ENCODE measurements around the gene ZNF782.

The ZNF782 gene

DNA sequence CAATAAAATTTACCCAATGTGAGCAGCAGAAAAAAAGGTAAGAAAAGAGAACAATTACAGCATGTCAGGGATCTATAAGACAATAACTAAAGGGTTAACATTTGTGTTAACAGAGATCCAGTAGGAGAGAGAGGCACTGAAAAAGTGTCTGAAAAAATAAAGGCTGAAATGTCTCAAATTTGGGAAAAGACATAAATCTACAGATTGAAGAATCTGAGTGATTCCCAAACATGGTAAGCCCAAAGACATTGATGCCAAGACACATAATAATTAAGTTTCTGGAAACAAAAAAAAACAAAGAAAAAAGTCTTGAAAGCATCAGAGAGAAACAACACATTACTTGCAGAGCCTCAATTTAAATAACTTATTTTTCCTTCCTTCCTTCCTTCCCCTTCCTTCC is 31.1 kb upstream of the ZNF782 start:
- Histone ChIP-seq H3K36me3 (ENCODE audit: insufficient read depth, low read length) (peaks cover 7% of the 10 kb centered on the region), H3K9ac (ENCODE audit: low read depth, low read length) (no peak overlapping the region), H3K4me1 (ENCODE audit: insufficient read depth, low read length) (no peaks in the 10 kb centered on the region), H2AFZ (ENCODE audit: low read depth, low read length) (no peak overlapping the region), H4K20me1 (ENCODE audit: insufficient read depth, low read length) (no peaks in the 10 kb centered on the region), H3K79me2 (ENCODE audit: insufficient read depth, low read length) (no peaks in the 10 kb centered on the region), H3K9me3 (ENCODE audit: insufficient read depth, low read length, severe bottlenecking) (no peaks in the 10 kb centered on the region), H3K4me2 (ENCODE audit: insufficient read depth, low read length) (no peak overlapping the region), H3K27me3 (ENCODE audit: insufficient read depth, low read length, poor library complexity) (no peaks in the 10 kb centered on the region), H3K4me3 (ENCODE audit: low read depth in 1 of 2, low read length in 2 of 2) (no peak overlapping the region), H3K27ac (ENCODE audit: low read length) (no peak overlapping the region)
- TF ChIP-seq, protein P1, sequence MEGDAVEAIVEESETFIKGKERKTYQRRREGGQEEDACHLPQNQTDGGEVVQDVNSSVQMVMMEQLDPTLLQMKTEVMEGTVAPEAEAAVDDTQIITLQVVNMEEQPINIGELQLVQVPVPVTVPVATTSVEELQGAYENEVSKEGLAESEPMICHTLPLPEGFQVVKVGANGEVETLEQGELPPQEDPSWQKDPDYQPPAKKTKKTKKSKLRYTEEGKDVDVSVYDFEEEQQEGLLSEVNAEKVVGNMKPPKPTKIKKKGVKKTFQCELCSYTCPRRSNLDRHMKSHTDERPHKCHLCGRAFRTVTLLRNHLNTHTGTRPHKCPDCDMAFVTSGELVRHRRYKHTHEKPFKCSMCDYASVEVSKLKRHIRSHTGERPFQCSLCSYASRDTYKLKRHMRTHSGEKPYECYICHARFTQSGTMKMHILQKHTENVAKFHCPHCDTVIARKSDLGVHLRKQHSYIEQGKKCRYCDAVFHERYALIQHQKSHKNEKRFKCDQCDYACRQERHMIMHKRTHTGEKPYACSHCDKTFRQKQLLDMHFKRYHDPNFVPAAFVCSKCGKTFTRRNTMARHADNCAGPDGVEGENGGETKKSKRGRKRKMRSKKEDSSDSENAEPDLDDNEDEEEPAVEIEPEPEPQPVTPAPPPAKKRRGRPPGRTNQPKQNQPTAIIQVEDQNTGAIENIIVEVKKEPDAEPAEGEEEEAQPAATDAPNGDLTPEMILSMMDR (IDR thresholded peaks at IDR 0.05; ENCODE audit: borderline replicate concordance, extremely low read depth, low read length, poor library complexity, severe bottlenecking) = no peak
- TF ChIP-seq EZH2 (IDR thresholded peaks at IDR 0.05; ENCODE audit: borderline replicate concordance, low read depth, low read length, severe bottlenecking) = no peak
- ATAC-seq (ENCODE audit: insufficient read depth, low read depth) (no peak), DNase-seq (no peak)

DNA sequence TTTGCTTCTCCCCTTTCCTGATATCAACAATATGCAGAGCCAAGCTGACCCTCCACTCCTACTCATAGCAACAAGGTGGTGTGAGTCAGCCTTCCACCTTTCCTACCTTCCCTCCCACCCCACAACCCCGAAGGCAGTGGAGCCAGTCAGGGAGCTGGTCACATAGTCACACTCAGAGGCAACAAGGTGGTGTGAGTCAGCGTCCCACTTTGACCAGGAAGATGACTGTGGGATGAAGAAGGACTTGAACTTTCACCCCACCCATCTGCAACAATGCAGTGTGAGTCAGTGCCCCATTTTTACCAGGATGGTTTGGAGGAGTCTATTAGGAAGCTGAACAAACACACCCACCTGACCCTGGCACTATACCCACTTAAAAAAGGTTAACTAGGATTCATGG is 30.1 kb upstream of the ZNF782 start:
- H3K27me3 ChIP-seq (ENCODE audit: insufficient read depth, low read length, poor library complexity) = no peaks in the 10 kb centered on the region
- no peak for ATAC-seq (ENCODE audit: insufficient read depth, low read depth)
- DNase-seq = no peak
- H3K79me2 ChIP-seq (ENCODE audit: insufficient read depth, low read length) = no peaks in the 10 kb centered on the region
- no peaks in the 10 kb centered on the region for H3K36me3 ChIP-seq (ENCODE audit: insufficient read depth, low read length)
- no peaks in the 10 kb centered on the region for H4K20me1 ChIP-seq (ENCODE audit: insufficient read depth, low read length)
- no peak overlapping the region for H3K4me2 ChIP-seq (ENCODE audit: insufficient read depth, low read length)
- no peak overlapping the region for H2AFZ ChIP-seq (ENCODE audit: low read depth, low read length)
- no peak overlapping the region for H3K27ac ChIP-seq (ENCODE audit: low read length)
- TF ChIP-seq, protein P1 (IDR thresholded peaks at IDR 0.05; ENCODE audit: borderline replicate concordance, extremely low read depth, low read length, poor library complexity, severe bottlenecking) = no peak
- no peak for TF ChIP-seq EZH2 (IDR thresholded peaks at IDR 0.05; ENCODE audit: borderline replicate concordance, low read depth, low read length, severe bottlenecking)
- no peaks in the 10 kb centered on the region for H3K9me3 ChIP-seq (ENCODE audit: insufficient read depth, low read length, severe bottlenecking)
- H3K9ac ChIP-seq (ENCODE audit: low read depth, low read length) = no peak overlapping the region
- no peaks in the 10 kb centered on the region for H3K4me1 ChIP-seq (ENCODE audit: insufficient read depth, low read length)
- no peak overlapping the region for H3K4me3 ChIP-seq (ENCODE audit: low read depth in 1 of 2, low read length in 2 of 2)

DNA sequence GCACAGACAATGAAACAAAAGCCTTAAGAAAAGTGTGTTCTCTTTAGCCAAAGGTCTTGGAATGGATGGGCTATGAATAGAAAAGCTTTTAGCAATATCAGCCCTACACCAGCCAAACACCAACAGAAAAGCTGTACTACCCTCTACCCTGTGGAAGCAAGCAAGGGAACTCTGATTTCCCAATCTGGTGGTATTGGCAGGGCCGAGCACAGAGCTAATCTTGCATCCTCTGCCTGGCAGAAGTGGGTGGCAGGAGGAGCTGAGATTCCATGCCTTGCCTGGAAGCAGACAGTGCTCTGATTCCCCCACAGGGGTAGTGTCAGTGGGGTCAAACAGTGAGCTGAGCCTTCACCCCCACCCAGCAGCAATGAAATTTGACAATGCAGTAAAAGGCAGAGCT is 29.6 kb upstream of the ZNF782 start:
- H3K36me3 ChIP-seq (ENCODE audit: insufficient read depth, low read length) = no peaks in the 10 kb centered on the region
- no peak overlapping the region for H3K4me3 ChIP-seq (ENCODE audit: low read depth in 1 of 2, low read length in 2 of 2)
- no peaks in the 10 kb centered on the region for H3K9me3 ChIP-seq (ENCODE audit: insufficient read depth, low read length, severe bottlenecking)
- H3K79me2 ChIP-seq (ENCODE audit: insufficient read depth, low read length) = no peaks in the 10 kb centered on the region
- DNase-seq = no peak
- no peak overlapping the region for H3K27ac ChIP-seq (ENCODE audit: low read length)
- no peaks in the 10 kb centered on the region for H3K27me3 ChIP-seq (ENCODE audit: insufficient read depth, low read length, poor library complexity)
- no peak overlapping the region for H3K4me2 ChIP-seq (ENCODE audit: insufficient read depth, low read length)
- H2AFZ ChIP-seq (ENCODE audit: low read depth, low read length) = no peak overlapping the region
- no peak for ATAC-seq (ENCODE audit: insufficient read depth, low read depth)
- no peaks in the 10 kb centered on the region for H4K20me1 ChIP-seq (ENCODE audit: insufficient read depth, low read length)
- no peaks in the 10 kb centered on the region for H3K4me1 ChIP-seq (ENCODE audit: insufficient read depth, low read length)
- no peak overlapping the region for H3K9ac ChIP-seq (ENCODE audit: low read depth, low read length)
- no peak for TF ChIP-seq EZH2 (IDR thresholded peaks at IDR 0.05; ENCODE audit: borderline replicate concordance, low read depth, low read length, severe bottlenecking)
- TF ChIP-seq, protein P1 (IDR thresholded peaks at IDR 0.05; ENCODE audit: borderline replicate concordance, extremely low read depth, low read length, poor library complexity, severe bottlenecking) = no peak

DNA sequence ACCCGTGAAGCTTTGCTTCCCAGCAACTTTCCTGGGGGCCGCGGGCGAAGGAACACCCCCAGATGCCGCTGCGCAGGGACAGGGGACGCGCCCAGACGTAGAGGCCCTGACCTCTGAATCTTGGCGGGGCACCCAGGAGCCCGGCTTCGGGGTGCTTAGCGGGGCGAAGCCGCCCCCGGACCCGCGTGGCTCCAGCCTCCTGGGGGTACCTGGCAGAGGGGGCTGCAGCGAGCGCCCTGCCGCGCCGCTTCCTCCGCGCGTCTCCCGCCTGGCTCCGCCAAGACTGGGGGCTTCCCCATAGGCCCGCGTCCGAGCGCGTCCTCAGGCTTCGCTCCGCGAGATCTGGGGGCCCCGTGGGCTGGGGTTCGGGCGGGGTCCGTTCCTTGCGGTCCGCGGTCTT is 23.0 kb upstream of the ZNF782 start:
- Histone ChIP-seq H3K9me3 (ENCODE audit: insufficient read depth, low read length, severe bottlenecking) (no peaks in the 10 kb centered on the region), H3K4me2 (ENCODE audit: insufficient read depth, low read length) (no peak overlapping the region), H2AFZ (ENCODE audit: low read depth, low read length) (no peak overlapping the region), H3K27me3 (ENCODE audit: insufficient read depth, low read length, poor library complexity) (no peaks in the 10 kb centered on the region), H3K79me2 (ENCODE audit: insufficient read depth, low read length) (no peaks in the 10 kb centered on the region), H3K27ac (ENCODE audit: low read length) (no peak overlapping the region), H3K9ac (ENCODE audit: low read depth, low read length) (no peak overlapping the region), H4K20me1 (ENCODE audit: insufficient read depth, low read length) (no peaks in the 10 kb centered on the region), H3K4me3 (ENCODE audit: low read depth in 1 of 2, low read length in 2 of 2) (no peak overlapping the region), H3K4me1 (ENCODE audit: insufficient read depth, low read length) (no peaks in the 10 kb centered on the region), H3K36me3 (ENCODE audit: insufficient read depth, low read length) (no peaks in the 10 kb centered on the region)
- DNase-seq (no peak), ATAC-seq (ENCODE audit: insufficient read depth, low read depth) (no peak)
- TF ChIP-seq, protein P1 (IDR thresholded peaks at IDR 0.05; ENCODE audit: borderline replicate concordance, extremely low read depth, low read length, poor library complexity, severe bottlenecking) = no peak
- TF ChIP-seq EZH2 (IDR thresholded peaks at IDR 0.05; ENCODE audit: borderline replicate concordance, low read depth, low read length, severe bottlenecking) = no peak

All from DND-41 (cell line).